HT-29 (cell line): ENCODE measurements around the gene HCCS. TPM values are rescaled to one million over a fixed set of nuclear protein-coding genes. Genes with fewer than 3 reads are reported as not detected.
A peak's percentile ranks its signal among the peaks of the same experiment; 100 is the strongest.

Source experiments
- DNase-seq: peaks from one replicate; pipeline ENCODE4 v3.0.0-alpha.2; 2015; ENCODE audit warnings: low spot score
- total RNA-seq: library from RNA; depleted of rRNA; stranded (reverse); fragments of >200 nt; shearing (Covaris generic); gene quantifications from 2 replicates; pipeline ENCODE4 v1.2.3, GENCODE V29; 2014; rRNA removed

The HCCS gene
- 12.7 and 14.0 TPM in 2 replicates for total RNA-seq

- peak; percentile 54 for DNase-seq
Observed at GRCh38 chrX:11111037-11111851, at the start of gene HCCS. TSS of gene HCCS (plus strand) at chrX:11111332. CDS start at chrX:11112061, 729 bp downstream.

- no peak for DNase-seq
Observed at GRCh38 chrX:11064276-11064675, 46.9 kb upstream of the HCCS start.

GRCh38 chrX:11064851-11065600 lies 46.1 kb upstream of the HCCS start:
- DNase-seq = no peak

- DNase-seq = no peak
Observed at GRCh38 chrX:11066812-11067211, 44.3 kb upstream of the HCCS start.

GRCh38 chrX:11073381-11073780 lies 37.8 kb upstream of the HCCS start:
- DNase-seq = no peak

GRCh38 chrX:11080741-11081305 lies 30.3 kb upstream of the HCCS start:
- no peak for DNase-seq

- no peak for DNase-seq
Observed at GRCh38 chrX:11081511-11081910, 29.6 kb upstream of the HCCS start.

- no peak for DNase-seq
Observed at GRCh38 chrX:11085305-11085704, 25.8 kb upstream of the HCCS start.

GRCh38 chrX:11089802-11090201 lies 21.3 kb upstream of the HCCS start:
- no peak for DNase-seq

GRCh38 chrX:11097933-11098332 lies 13.2 kb upstream of the HCCS start:
- no peak for DNase-seq

- DNase-seq = no peak
Observed at GRCh38 chrX:11099465-11099864, 11.7 kb upstream of the HCCS start.

- peak; percentile 48 for DNase-seq
Observed at GRCh38 chrX:11100281-11101035, 10.7 kb upstream of the HCCS start.

GRCh38 chrX:11103006-11103405 lies 8.1 kb upstream of the HCCS start:
- no peak for DNase-seq

GRCh38 chrX:11103751-11104150 lies 7.4 kb upstream of the HCCS start:
- DNase-seq = no peak

- no peak for DNase-seq
Observed at GRCh38 chrX:11105080-11105479, 6.1 kb upstream of the HCCS start.

GRCh38 chrX:11108253-11108941 lies 2.7 kb upstream of the HCCS start:
- DNase-seq = no peak

GRCh38 chrX:11109968-11110367 lies 1.2 kb upstream of the HCCS start:
- no peak for DNase-seq

GRCh38 chrX:11111947-11112346 lies 815 bp downstream of the HCCS start:
- no peak for DNase-seq

GRCh38 chrX:11113731-11114130 lies 2.6 kb downstream of the HCCS start:
- DNase-seq = no peak

- no peak for DNase-seq
Observed at GRCh38 chrX:11117745-11118144, 6.6 kb downstream of the HCCS start.

GRCh38 chrX:11119313-11119943 lies 8.3 kb downstream of the HCCS start:
- DNase-seq = no peak
